Measurements from ENCODE around the gene JCHAIN.

DNA sequence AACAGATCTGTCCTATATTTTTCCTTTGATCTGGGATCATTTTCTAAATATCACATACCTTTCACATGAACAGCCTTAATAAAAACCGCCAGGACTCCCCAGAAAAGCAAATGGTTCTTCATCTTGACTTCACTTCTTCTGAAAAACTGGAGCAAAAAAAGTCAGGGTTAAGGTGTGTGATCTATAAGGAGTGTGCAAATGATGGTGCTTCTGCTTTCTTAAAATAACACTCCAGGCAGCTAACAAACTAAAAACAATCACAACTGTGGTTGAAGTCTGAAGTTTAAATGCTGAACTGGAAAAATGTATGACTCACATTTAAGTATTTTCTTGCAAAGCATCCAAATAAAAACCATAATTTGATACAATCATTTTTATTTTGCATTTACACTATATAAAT, at the start of gene JCHAIN:
- TF ChIP-seq ELF4 (CRISPR knock-in tag; IDR thresholded peaks at IDR 0.05; ENCODE audit: borderline replicate concordance), result no peak
- TF ChIP-seq ZNF274 (CRISPR knock-in tag; IDR thresholded peaks at IDR 0.05), result no peak
- no peak for TF ChIP-seq ELF3 (CRISPR knock-in tag; IDR thresholded peaks at IDR 0.05)
- no peak for TF ChIP-seq ZFX (CRISPR knock-in tag; IDR thresholded peaks at IDR 0.05; ENCODE audit: low read depth)
- TF ChIP-seq FOXJ3 (CRISPR knock-in tag; IDR thresholded peaks at IDR 0.05; ENCODE audit: borderline replicate concordance), result no peak
